Stimulated activated CD4-positive, alpha-beta T cell treated with anti-CD3 and anti-CD28 coated beads, TNF-alpha, amount 100 ng/mL, for 48 hours (primary cell): ENCODE data around the gene PPP1R36.
"Not testable (repeated sequence)": the region's sequence is repeated elsewhere in the genome, so short reads cannot be mapped to it uniquely, and the experiment has no call there.

ENCODE experiments used
- DNase-seq, 3 donors: peaks; one replicate each; pipeline ENCODE4 v3.0.0-alpha.2; 2020; ENCODE audit warnings: low read depth in 3 of 3

Gene PPP1R36

DNA sequence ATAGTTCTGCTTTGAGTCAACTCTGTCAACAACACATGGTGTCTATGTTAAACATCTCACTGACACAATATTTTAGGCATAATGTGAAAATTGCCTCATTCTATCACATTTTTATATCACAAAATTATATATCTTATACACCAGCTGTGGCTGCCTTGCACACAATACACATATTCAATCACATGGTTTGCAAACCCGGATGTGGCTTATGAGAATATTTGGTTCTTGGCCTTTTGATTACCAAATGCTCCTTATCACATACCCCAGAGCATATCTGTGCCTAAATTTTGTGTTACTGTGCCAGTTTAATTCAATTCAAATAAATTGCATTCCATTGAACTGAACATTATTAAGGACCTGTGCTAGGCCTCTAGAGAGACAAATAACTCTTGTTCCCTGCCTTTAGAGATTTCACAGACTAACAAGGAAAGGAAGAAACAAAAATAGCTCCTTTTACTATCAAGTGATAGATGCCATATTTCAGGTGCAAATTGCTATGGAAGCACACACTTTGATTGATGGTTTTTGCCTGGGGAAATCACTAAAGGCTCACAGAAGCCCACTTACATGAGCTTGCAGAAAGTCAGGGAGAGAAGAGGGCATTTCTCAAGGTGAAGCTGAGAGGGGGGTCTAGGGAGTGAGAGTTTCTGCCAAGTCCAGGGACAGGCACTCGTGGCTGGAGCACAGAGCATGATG is 63.4 kb downstream of the PPP1R36 start:
- no peak for DNase-seq

- DNase-seq, result no peak
These were observed 64.4 kb downstream of the PPP1R36 start for GRCh38 chr14:64614166-64614565.

- DNase-seq, result no peak
These were observed 65.1 kb downstream of the PPP1R36 start for GRCh38 chr14:64614805-64615391.

GRCh38 chr14:64617872-64618408 is 68.2 kb downstream of the PPP1R36 start:
- not testable (repeated sequence) for DNase-seq

- no peak for DNase-seq
These were observed 71.1 kb downstream of the PPP1R36 start for GRCh38 chr14:64620910-64621309.

- no peak for DNase-seq
These were observed 73.9 kb downstream of the PPP1R36 start for GRCh38 chr14:64623554-64624165.

DNA sequence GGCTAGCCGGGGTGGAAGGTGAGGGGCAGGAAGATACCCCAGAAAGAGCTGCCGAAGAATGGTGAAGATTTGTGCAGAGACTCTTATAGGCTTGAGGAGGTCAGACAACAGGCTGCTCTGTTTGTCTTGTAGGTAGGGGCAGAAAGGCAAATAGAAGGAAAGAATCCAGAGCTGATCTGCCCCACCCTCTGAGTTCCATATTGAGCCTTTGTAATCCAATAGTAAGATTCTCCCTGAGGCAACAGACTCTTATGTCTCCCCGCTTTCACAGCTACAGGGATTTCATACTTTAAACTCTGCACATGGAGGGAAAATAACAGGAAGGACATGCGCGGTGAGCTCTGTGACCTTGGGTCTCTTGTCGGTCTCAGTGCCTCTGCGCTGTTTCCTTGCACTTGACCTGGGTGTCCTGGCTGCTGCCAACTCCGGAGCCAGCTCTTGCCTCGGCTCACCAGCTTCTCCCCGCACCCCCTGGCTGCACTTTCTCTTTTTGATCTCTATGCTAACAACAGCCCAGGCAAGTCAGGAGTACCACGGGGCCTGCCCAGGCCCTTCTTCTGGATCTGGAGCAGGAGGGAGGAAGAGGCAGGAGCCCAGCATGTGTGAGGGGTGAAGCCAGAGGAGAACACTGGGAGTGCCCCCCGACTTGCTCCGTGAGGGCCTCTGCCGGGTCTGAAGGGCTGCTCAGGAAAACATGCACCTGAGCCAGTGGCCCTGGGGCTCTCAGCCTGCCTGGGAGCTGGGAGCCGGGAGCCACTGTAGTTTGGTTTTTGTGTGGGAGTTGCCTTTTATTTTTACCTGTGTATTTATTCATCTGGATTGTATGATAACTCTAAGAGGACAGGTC is 75.8 kb downstream of the PPP1R36 start:
- DNase-seq, result no peak

- DNase-seq, result no peak
These were observed 79.2 kb downstream of the PPP1R36 start for GRCh38 chr14:64628940-64629408.

DNA sequence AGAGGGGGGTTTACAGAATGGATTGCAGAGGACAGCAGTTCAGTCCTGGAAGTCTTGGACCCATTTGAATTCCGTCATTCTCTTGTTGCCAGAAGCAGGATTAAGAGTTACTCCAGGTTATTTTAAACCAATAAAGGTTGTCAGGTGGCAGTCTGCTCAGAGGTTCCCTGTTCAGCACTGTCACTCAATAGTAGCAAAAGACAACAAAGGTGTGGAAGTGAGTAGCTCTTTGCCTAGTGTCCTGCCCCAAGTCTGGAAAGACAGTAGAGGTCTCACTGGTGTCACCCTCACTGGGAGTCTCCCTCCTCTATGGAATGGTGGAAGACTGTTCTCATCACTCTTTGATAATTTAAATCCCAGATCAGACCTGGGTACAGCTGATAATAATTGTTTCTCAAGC is 81.0 kb downstream of the PPP1R36 start:
- DNase-seq, result no peak

DNA sequence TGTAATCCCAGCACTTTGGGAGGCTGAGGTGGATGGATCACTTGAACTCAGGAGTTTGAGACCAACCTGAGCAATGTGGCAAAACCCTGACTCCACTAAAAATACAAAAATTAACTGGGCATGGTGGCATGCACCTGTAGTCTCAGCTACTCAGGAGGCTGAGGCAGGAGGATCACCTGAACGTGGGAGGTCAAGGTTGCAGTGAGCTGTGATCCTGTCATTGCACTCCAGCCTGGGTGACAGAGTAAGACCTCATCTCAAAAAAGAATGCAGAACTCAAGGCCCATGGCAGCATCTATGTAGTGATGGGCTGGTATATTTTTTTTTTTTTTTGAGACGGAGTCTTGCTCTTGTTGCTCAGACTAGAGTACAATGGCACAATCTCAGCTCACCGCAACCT is 81.5 kb downstream of the PPP1R36 start:
- not testable (repeated sequence) for DNase-seq

- DNase-seq, result no peak
These were observed 82.3 kb downstream of the PPP1R36 start for GRCh38 chr14:64632056-64632455.

DNA sequence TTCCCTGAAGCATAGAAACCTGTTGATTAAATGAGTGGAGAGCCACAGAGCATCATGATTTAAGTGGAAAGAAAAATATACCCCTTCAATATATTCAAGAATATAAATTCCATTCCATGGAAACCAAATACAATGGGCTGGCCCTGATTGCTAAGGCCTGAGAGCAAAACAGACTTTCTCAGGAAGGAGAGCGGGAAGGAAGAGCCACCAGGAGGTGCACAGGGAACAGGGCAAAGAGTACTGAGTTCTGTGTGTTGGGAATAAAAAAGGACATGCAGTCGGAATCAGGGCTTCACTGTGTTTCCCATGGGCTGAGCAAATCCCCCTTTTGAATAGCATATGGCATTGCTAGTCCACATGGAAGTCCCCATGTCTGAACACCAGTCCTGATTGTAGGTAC is 84.8 kb downstream of the PPP1R36 start:
- no peak for DNase-seq

DNA sequence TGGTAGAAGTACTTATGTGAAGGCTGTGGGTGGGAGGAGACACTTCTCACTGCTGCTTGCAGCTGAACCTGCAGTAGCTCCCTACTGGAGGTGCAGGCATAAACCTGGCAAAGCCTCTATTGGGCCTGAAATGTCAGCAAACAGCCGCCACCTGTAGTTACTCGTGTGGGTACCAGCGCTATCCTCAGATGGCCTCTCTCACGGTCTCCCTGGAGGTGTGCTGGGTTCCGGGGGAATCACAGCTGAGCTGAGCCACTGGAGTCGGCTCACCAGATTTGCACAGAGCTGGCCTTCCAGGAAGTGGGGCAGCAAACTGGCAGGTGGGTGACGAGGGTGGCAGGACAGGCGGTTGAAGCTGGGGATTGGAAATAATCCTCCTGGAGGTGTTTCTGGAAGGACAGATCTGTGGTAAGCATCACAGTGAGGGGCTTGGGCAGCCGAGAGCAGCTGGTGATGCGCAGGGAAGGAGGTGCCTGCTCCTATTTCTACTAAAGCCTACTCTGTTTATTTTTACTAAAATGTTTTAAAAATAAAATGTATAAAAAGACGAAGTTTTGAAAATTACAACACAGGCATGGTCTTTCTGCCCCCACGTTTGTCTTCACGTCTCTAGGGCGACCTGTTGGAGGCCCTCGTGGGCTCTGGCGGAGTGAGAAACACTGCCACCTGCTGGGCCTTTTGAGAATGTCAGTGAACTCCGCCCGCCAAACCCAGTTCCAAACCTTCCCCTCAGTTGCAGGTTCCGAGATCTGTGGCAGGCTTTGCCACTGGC is 86.6 kb downstream of the PPP1R36 start:
- DNase-seq, result peak; percentile 26 to 51 (median 50)

DNA sequence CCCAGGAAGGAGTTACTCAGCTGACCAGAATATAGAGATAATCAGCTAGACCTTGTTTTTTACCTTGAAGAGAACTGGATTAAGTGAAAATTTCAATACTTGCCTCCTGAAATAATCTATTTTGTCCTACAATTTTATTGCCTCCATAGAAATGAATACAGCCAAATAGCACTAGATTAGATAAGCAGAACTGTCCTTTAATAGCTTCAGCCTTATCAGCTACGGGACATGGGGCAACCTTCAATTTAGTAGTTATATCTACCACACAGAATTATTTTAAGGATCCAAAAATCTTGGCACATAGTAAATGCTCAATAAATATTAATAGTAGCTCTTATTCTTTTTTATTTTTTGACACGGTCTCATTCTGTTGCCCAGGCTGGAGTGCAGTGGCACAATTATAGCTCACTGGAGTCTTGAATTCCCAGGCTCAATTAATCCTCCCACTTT is 87.2 kb downstream of the PPP1R36 start:
- no peak for DNase-seq

DNA sequence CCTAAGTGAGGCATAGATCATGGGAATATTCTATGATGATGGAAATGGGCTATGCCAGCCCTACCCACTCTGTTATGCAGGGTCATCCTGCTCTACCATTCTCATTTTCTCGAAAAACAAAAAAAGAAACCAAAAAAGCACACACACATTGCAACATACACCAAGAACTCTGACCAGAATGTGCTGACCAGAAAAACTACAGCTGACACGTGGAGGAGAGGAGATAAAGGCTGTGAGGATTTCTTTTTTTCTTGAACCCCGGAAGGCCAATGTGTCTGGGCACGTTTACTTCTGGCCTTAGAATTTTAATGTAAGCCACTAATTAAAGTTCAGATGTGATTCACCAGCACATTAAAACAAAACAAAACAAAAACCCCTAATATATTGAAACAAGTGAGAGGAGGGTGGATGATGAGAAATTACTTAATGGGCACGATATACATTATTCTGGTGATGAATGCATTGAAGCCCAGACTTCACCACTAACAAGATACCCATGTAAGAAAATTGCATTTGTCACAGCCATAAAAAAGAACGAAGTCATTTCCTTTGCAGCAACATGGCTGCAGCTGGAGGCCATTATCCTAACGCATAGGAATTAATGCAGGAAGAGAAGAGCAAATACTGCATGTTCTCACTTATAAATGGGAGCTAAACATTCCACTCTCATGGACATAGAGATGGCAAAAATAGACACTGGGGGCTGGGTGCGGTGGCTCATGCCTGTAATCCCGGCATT is 88.1 kb downstream of the PPP1R36 start:
- DNase-seq, result no peak

DNA sequence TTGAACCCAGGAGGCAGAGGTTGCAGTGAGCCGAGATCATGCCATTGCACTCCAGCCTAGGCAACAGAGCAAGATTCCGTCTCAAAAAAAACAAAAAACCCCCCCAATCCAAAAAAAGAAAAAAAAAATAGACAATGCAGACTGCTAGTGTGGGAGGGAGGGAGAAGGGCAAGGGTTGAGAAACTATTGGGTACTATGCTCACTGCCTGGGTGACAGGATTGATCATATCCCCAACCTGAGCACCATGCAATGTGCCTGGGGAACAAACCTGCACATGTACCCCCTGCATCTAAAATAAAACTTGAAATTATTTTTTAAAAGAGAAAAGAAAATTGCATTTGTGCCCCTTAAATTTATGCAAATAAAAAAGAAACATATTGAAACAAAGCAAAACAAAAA is 88.9 kb downstream of the PPP1R36 start:
- DNase-seq, result no peak
